ENCODE measurements around the gene NGF. TPM values are rescaled to one million over a fixed set of nuclear protein-coding genes. Genes with fewer than 3 reads are reported as not detected.
A peak's percentile ranks its signal among the peaks of the same experiment; 100 is the strongest.

NGF gene
- total RNA-seq, 4 donors from 2014 or later: 4.5 TPM; not detected in 3

GRCh38 chr1:115258302-115258866 lies 79.7 kb downstream of the NGF start:
- H3K9me3 ChIP-seq: peaks cover 6 to 7% of the 10 kb centered on the region in 2 donors
- DNase-seq: no peak
- in situ Hi-C loops (cut with MboI; ENCODE audit: low pct_ligation_motif_present in 1 of 4, low pct_unique_long_range_greater_than_20kb in 1 of 4, low sequenced_read_pairs in 3 of 4) (no loop called here), intact Hi-C loops (cut with DNase I; ENCODE audit: low total_unique reads) (no loop called here)
- no peak overlapping the region for H3K27ac ChIP-seq
- H3K36me3 ChIP-seq: no peaks in the 10 kb centered on the region
- TF ChIP-seq POLR2A (IDR thresholded peaks at IDR 0.05) (no peak), EP300 (IDR thresholded peaks at IDR 0.05; ENCODE audit: low read depth) (no peak), CTCF (IDR thresholded peaks at IDR 0.05) (no peak), POLR2AphosphoS5 (IDR thresholded peaks at IDR 0.05) (no peak)
- WGBS, 2 donors (ENCODE audit: low coverage in 1 of 2): 55 to 88% methylated on average over 3 of the region's 3 CpGs
- no peak overlapping the region for H3K4me3 ChIP-seq
- no peaks in the 10 kb centered on the region for H3K4me1 ChIP-seq
- H3K27me3 ChIP-seq: no peaks in the 10 kb centered on the region

GRCh38 chr1:115257591-115257990 lies 80.5 kb downstream of the NGF start:
- H3K36me3 ChIP-seq: no peaks in the 10 kb centered on the region
- no peak for DNase-seq
- peaks cover 6 to 7% of the 10 kb centered on the region in 2 donors for H3K9me3 ChIP-seq
- no peak for TF ChIP-seq POLR2A (IDR thresholded peaks at IDR 0.05)
- TF ChIP-seq POLR2AphosphoS5 (IDR thresholded peaks at IDR 0.05): no peak
- no peak for TF ChIP-seq EP300 (IDR thresholded peaks at IDR 0.05; ENCODE audit: low read depth)
- no peak overlapping the region for H3K27ac ChIP-seq
- no peaks in the 10 kb centered on the region for H3K27me3 ChIP-seq
- in situ Hi-C loops (cut with MboI; ENCODE audit: low pct_ligation_motif_present in 1 of 4, low pct_unique_long_range_greater_than_20kb in 1 of 4, low sequenced_read_pairs in 3 of 4) (no loop called here), intact Hi-C loops (cut with DNase I; ENCODE audit: low total_unique reads) (no loop called here)
- no peaks in the 10 kb centered on the region for H3K4me1 ChIP-seq
- no peak overlapping the region for H3K4me3 ChIP-seq

- WGBS, 2 donors (ENCODE audit: low coverage in 1 of 2): 75 to 86% methylated on average over 1 of the region's 1 CpG
- H3K9me3 ChIP-seq: peaks cover 6 to 7% of the 10 kb centered on the region in 2 donors
- in situ Hi-C loops (cut with MboI; ENCODE audit: low pct_ligation_motif_present in 1 of 4, low pct_unique_long_range_greater_than_20kb in 1 of 4, low sequenced_read_pairs in 3 of 4): no loop called here
- TF ChIP-seq POLR2A (IDR thresholded peaks at IDR 0.05) (no peak), POLR2AphosphoS5 (IDR thresholded peaks at IDR 0.05) (no peak), EP300 (IDR thresholded peaks at IDR 0.05; ENCODE audit: low read depth) (no peak), CTCF (IDR thresholded peaks at IDR 0.05) (no peak)
- no peaks in the 10 kb centered on the region for H3K27me3 ChIP-seq
- no peaks in the 10 kb centered on the region for H3K36me3 ChIP-seq
- H3K4me3 ChIP-seq: no peak overlapping the region
- DNase-seq: no peak
- no peak overlapping the region for H3K27ac ChIP-seq
- intact Hi-C loops (cut with DNase I; ENCODE audit: low total_unique reads): no loop called here
- no peaks in the 10 kb centered on the region for H3K4me1 ChIP-seq
Observed at GRCh38 chr1:115255154-115255553, 82.9 kb downstream of the NGF start.

GRCh38 chr1:115252585-115252984 lies 85.5 kb downstream of the NGF start:
- H3K4me3 ChIP-seq: no peak overlapping the region
- no peaks in the 10 kb centered on the region for H3K36me3 ChIP-seq
- TF ChIP-seq EP300 (IDR thresholded peaks at IDR 0.05; ENCODE audit: low read depth): no peak
- no peak for TF ChIP-seq CTCF (IDR thresholded peaks at IDR 0.05)
- TF ChIP-seq POLR2A (IDR thresholded peaks at IDR 0.05): no peak
- no peak for TF ChIP-seq POLR2AphosphoS5 (IDR thresholded peaks at IDR 0.05)
- no peak for DNase-seq
- no peaks in the 10 kb centered on the region for H3K9me3 ChIP-seq
- H3K27ac ChIP-seq: no peak overlapping the region
- H3K27me3 ChIP-seq: no peaks in the 10 kb centered on the region
- in situ Hi-C loops (cut with MboI; ENCODE audit: low pct_ligation_motif_present in 1 of 4, low pct_unique_long_range_greater_than_20kb in 1 of 4, low sequenced_read_pairs in 3 of 4): no loop called here
- WGBS, 2 donors (ENCODE audit: low coverage in 1 of 2): 65 to 68% methylated on average over 3 of the region's 3 CpGs
- intact Hi-C loops (cut with DNase I; ENCODE audit: low total_unique reads): no loop called here
- H3K4me1 ChIP-seq: no peaks in the 10 kb centered on the region

GRCh38 chr1:115251856-115252255 lies 86.2 kb downstream of the NGF start:
- Histone ChIP-seq H3K36me3 (no peaks in the 10 kb centered on the region), H3K27me3 (no peaks in the 10 kb centered on the region), H3K27ac (peak overlapping the region in 2 of 4 donors; percentile 26 to 39), H3K4me3 (no peak overlapping the region), H3K4me1 (no peaks in the 10 kb centered on the region), H3K9me3 (no peaks in the 10 kb centered on the region)
- WGBS, 2 donors (ENCODE audit: low coverage in 1 of 2): 40 to 42% methylated on average over 2 of the region's 2 CpGs
- no peak for TF ChIP-seq CTCF (IDR thresholded peaks at IDR 0.05)
- no peak for TF ChIP-seq EP300 (IDR thresholded peaks at IDR 0.05; ENCODE audit: low read depth)
- peak in 1 of 3 donors; percentile 49 for TF ChIP-seq POLR2AphosphoS5 (IDR thresholded peaks at IDR 0.05)
- no peak for TF ChIP-seq POLR2A (IDR thresholded peaks at IDR 0.05)
- intact Hi-C loops (cut with DNase I; ENCODE audit: low total_unique reads): no loop called here
- in situ Hi-C loops (cut with MboI; ENCODE audit: low pct_ligation_motif_present in 1 of 4, low pct_unique_long_range_greater_than_20kb in 1 of 4, low sequenced_read_pairs in 3 of 4): no loop called here
- DNase-seq: no peak

Measured in transverse colon (tissue), 4 donors.